Stimulated activated naive CD8-positive, alpha-beta T cell treated with anti-CD3 and anti-CD28 coated beads, Interleukin-15, Interleukin-2, amounts not matched to agents 100 ng/mL and 50 ng/mL, for 24 hours (primary cell): Measurements from ENCODE around the gene ANKRD28.

Experiments used
- H3K27ac Mint-ChIP-seq: one replicate; pipeline ENCODE4 v1.8.0; 2021; ENCODE audit warnings: mild to moderate bottlenecking, mixed read lengths
- H3K27me3 Mint-ChIP-seq: one replicate; pipeline ENCODE4 v1.8.0; 2021; ENCODE audit warnings: mixed read lengths
- H3K36me3 Mint-ChIP-seq: one replicate; pipeline ENCODE4 v1.8.0; 2021; ENCODE audit warnings: low read depth, mixed read lengths
- H3K4me1 Mint-ChIP-seq: one replicate; pipeline ENCODE4 v1.8.0; 2021; ENCODE audit warnings: low read depth, mixed read lengths
- H3K4me3 Mint-ChIP-seq: one replicate; pipeline ENCODE4 v1.8.0; 2021; ENCODE audit warnings: mild to moderate bottlenecking, mixed read lengths
- H3K9me3 Mint-ChIP-seq: one replicate; pipeline ENCODE4 v1.8.0; 2021; ENCODE audit warnings: mixed read lengths

ANKRD28 gene

GRCh38 chr3:15638891-15639262, 158.9 kb downstream of the ANKRD28 start:
- no peaks in the 10 kb centered on the region for H3K9me3 Mint-ChIP-seq
- peak overlapping the region; percentile 3 for H3K4me3 Mint-ChIP-seq

GRCh38 chr3:15638193-15638890, 159.4 kb downstream of the ANKRD28 start:
- Mint-ChIP-seq H3K4me3 (peak overlapping the region; percentile 5), H3K36me3 (peaks cover 9% of the 10 kb centered on the region), H3K27ac (peak overlapping the region; percentile 95), H3K4me1 (peaks cover 65% of the 10 kb centered on the region), H3K9me3 (no peaks in the 10 kb centered on the region), H3K27me3 (no peaks in the 10 kb centered on the region)

More at GRCh38 chr3:15638891-15639262, 158.9 kb downstream of the ANKRD28 start:
- Mint-ChIP-seq H3K27me3 (no peaks in the 10 kb centered on the region), H3K36me3 (peaks cover 9% of the 10 kb centered on the region), H3K27ac (no peak overlapping the region), H3K4me1 (peaks cover 59% of the 10 kb centered on the region)

GRCh38 chr3:15637131-15637951, 160.4 kb downstream of the ANKRD28 start:
- H3K4me3 Mint-ChIP-seq = peak overlapping the region; percentile 42
- peaks cover 73% of the 10 kb centered on the region for H3K4me1 Mint-ChIP-seq
- H3K27me3 Mint-ChIP-seq = no peaks in the 10 kb centered on the region
- no peaks in the 10 kb centered on the region for H3K9me3 Mint-ChIP-seq
- peaks cover 9% of the 10 kb centered on the region for H3K36me3 Mint-ChIP-seq
- peak overlapping the region; percentile 95 for H3K27ac Mint-ChIP-seq

- Mint-ChIP-seq H3K27me3 (no peaks in the 10 kb centered on the region), H3K4me1 (peaks cover 79% of the 10 kb centered on the region), H3K9me3 (no peaks in the 10 kb centered on the region), H3K27ac (peak overlapping the region; percentile 95), H3K36me3 (no peaks in the 10 kb centered on the region), H3K4me3 (peak overlapping the region; percentile 67)
These were observed 161.6 kb downstream of the ANKRD28 start for GRCh38 chr3:15636028-15636709.

- H3K4me3 Mint-ChIP-seq = no peak overlapping the region
- H3K27me3 Mint-ChIP-seq = no peaks in the 10 kb centered on the region
- H3K9me3 Mint-ChIP-seq = no peaks in the 10 kb centered on the region
- no peak overlapping the region for H3K27ac Mint-ChIP-seq
- no peaks in the 10 kb centered on the region for H3K36me3 Mint-ChIP-seq
- H3K4me1 Mint-ChIP-seq = peaks cover 88% of the 10 kb centered on the region
These were observed 162.6 kb downstream of the ANKRD28 start for GRCh38 chr3:15635121-15635661.

DNA sequence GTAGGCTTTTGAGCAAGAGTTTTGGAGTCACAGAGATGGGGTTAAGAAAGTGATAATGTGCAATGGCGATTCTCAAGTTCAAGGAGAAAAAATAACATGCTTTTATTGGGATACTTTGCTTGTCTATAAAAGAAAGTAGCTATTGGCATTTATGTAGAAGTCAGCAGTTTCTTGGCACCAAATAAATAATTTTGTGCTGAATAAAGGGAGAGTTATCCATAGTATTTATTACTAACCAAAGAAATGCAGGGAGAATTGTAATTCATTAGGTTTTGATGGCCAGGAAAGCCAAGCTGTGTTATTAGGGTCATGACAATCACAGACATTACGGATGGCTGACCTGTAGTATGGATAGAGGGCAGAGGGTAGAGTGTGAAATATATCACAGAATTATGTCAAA, 163.1 kb downstream of the ANKRD28 start:
- no peak overlapping the region for H3K27ac Mint-ChIP-seq
- no peaks in the 10 kb centered on the region for H3K9me3 Mint-ChIP-seq
- H3K4me1 Mint-ChIP-seq = peaks cover 93% of the 10 kb centered on the region
- H3K36me3 Mint-ChIP-seq = no peaks in the 10 kb centered on the region
- H3K4me3 Mint-ChIP-seq = no peak overlapping the region
- H3K27me3 Mint-ChIP-seq = no peaks in the 10 kb centered on the region

DNA sequence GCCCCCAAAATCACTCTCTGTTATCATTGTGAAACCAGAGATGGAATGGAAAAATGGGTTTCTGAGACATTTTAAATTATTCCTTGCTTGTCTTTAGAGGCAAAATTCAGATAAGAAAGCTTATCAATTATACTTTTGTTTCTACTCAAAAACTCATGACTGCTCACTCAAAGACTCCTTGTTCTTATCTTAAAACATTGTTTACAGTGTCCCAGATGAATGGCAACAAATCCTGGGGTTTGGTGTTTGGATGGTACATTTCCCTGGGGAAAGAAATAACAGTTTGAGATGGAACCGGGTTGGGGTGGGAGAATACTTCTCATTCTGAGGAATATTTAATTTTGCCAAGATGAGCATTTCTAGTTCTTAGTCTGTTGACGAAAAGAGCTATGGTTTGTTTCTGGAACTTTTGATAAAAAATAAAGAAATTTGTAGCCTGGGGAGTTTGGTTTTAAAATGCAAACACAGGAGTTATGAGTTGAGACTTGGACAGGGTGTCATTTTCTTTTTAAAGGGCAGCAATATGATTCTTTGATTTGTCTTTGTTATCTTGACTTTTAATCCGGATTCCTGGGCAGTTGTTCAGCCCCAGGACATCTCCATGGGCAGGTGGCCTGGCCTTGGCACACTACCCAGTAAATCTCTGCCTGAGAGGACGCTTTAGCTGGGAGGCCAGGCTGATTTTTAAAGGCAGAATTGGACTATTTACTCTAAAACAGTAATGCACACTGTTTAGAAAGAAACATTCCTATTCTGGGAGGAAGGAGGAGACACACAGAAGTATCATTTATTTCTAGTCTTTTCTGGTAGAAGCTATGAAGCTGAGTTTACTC, 163.8 kb downstream of the ANKRD28 start:
- peak overlapping the region; percentile 82 for H3K27ac Mint-ChIP-seq
- H3K36me3 Mint-ChIP-seq = no peaks in the 10 kb centered on the region
- no peak overlapping the region for H3K4me3 Mint-ChIP-seq
- H3K9me3 Mint-ChIP-seq = no peaks in the 10 kb centered on the region
- H3K4me1 Mint-ChIP-seq = peaks cover 92% of the 10 kb centered on the region
- no peaks in the 10 kb centered on the region for H3K27me3 Mint-ChIP-seq

- H3K9me3 Mint-ChIP-seq = no peaks in the 10 kb centered on the region
- no peaks in the 10 kb centered on the region for H3K27me3 Mint-ChIP-seq
- H3K4me3 Mint-ChIP-seq = no peak overlapping the region
- H3K4me1 Mint-ChIP-seq = peaks cover 84% of the 10 kb centered on the region
- H3K27ac Mint-ChIP-seq = peak overlapping the region; percentile 82
- H3K36me3 Mint-ChIP-seq = no peaks in the 10 kb centered on the region
These were observed 164.6 kb downstream of the ANKRD28 start for GRCh38 chr3:15633159-15633558.

GRCh38 chr3:15632212-15632580, 165.6 kb downstream of the ANKRD28 start:
- no peaks in the 10 kb centered on the region for H3K36me3 Mint-ChIP-seq
- no peaks in the 10 kb centered on the region for H3K9me3 Mint-ChIP-seq
- peaks cover 74% of the 10 kb centered on the region for H3K4me1 Mint-ChIP-seq
- no peak overlapping the region for H3K4me3 Mint-ChIP-seq
- H3K27ac Mint-ChIP-seq = peak overlapping the region; percentile 50
- no peaks in the 10 kb centered on the region for H3K27me3 Mint-ChIP-seq

DNA sequence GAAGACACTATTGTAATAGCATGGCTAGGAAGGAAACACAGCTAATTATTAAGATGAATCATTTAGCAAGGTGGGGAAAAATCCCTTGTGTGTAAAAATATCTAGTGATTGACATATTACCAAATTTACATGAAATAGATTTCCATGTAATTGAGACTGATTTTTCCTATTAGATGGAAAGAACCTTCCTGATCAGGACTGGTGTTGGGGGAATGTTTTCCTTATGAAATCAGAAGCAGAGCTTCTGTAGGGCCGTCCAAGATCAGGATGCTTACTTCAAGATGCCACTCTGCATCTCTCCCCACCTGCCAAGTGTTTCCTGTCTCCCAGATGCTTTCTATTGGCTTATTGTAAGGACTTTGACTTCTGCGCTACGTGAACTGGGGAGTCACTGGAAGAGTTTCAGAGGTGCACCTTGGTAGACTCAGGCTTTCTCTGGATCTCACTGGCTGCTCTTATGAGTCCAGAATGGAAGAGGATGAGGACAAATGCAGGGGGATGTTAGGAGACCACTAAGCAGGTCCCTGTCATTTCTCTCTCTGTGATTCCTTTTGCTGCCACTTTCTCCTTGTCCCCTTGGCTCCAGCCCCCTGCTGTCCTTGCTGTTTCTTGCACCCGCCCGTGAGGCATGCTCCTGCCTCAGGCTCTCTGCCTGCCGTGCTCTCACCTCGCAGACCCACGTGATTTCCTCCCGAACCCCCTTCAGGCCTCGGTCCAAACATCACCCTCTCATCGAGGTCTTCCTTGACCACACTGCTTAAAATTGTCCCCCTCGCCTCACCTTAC, 166.2 kb downstream of the ANKRD28 start:
- Mint-ChIP-seq H3K36me3 (no peaks in the 10 kb centered on the region), H3K9me3 (no peaks in the 10 kb centered on the region), H3K27ac (peak overlapping the region; percentile 50), H3K4me3 (no peak overlapping the region), H3K27me3 (no peaks in the 10 kb centered on the region), H3K4me1 (peaks cover 68% of the 10 kb centered on the region)

DNA sequence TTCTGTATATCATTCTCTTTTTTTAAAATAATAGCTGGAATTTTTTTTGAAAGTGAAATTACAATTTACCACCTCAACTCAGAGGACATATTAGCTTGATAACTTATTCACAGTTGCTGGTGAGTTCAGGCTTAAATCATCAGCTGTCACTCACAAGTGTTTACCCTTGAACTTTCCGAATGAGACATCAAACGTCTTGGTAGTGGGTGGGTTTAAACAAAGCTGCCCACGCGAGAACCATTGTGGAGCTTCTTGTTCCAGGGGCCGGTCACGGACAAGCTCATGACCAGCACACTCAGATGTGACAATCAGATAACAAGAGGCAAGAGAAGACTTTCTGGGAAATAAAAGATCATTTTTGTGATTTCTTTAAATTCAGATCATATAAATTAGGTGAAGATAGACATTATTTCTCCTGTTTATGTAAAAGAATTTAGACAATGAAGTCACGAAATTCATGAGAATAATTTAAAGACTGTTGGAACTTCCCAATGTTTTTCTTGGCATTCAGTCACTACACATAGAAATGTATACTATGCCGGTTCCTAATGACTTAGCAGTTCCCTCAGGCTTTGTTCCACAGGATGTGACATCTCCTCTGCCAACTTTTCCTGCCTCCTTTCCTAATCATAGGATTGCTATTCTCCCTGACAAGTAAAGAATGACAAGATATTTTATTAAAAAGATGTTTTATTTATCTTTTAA, 167.0 kb downstream of the ANKRD28 start:
- H3K4me3 Mint-ChIP-seq = peak overlapping the region; percentile 61
- H3K27ac Mint-ChIP-seq = peak overlapping the region; percentile 84
- peaks cover 63% of the 10 kb centered on the region for H3K4me1 Mint-ChIP-seq

GRCh38 chr3:15629860-15630597, 167.8 kb downstream of the ANKRD28 start:
- Mint-ChIP-seq H3K4me3 (peak overlapping the region; percentile 61), H3K4me1 (peaks cover 62% of the 10 kb centered on the region), H3K27ac (peak overlapping the region; percentile 63), H3K36me3 (no peaks in the 10 kb centered on the region), H3K9me3 (no peaks in the 10 kb centered on the region), H3K27me3 (no peaks in the 10 kb centered on the region)

More for the DNA sequence above, 167.0 kb downstream of the ANKRD28 start:
- Mint-ChIP-seq H3K27me3 (no peaks in the 10 kb centered on the region), H3K36me3 (no peaks in the 10 kb centered on the region), H3K9me3 (no peaks in the 10 kb centered on the region)

DNA sequence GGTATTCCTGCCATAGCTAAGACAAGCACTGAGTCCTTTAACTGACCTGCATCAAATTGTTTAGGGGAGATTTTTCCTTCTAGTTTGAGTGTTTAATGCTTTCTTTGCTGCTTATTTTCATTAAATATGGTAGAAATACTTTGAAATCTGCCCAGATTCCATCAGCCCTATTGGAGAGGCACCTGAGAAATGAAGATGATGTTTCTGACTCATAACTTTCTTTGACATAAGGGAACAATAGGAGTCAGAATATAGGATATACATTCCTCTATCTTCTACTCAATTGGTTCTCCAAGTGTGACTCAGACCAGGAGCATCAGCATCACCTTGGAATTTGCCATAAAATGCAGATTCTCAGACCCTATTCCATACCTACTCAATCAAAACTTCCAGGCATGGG, 168.8 kb downstream of the ANKRD28 start:
- Mint-ChIP-seq H3K36me3 (no peaks in the 10 kb centered on the region), H3K4me3 (no peak overlapping the region), H3K27ac (no peak overlapping the region), H3K9me3 (peaks cover 4% of the 10 kb centered on the region), H3K27me3 (no peaks in the 10 kb centered on the region), H3K4me1 (peaks cover 62% of the 10 kb centered on the region)
